ENCODE data around the gene TNFAIP8L2. TPM values are rescaled to one million over a fixed set of nuclear protein-coding genes. Genes with fewer than 3 reads are reported as not detected.

Gene TNFAIP8L2
- total RNA-seq, 1 donor from 2014 or later, result not detected

DNA sequence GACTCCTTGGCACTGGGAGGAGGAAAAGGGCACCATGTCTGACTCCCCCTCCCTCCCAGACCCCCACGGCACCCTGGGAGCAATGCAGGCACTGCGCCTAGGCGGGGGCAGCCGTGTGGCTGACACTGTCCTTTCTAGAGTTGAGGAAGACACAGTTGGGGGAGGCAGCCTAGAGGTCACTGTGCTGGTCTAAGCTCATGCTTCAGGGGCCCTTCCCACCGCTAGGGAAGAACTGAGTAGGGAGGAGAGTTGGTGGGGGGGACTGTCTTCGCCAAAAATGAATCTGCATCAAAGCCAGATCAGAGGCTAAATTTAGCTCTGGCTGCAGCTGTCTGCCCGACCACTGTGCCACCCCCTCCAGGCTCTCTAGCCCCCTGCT is 13.4 kb upstream of the TNFAIP8L2 start:
- H3K27me3 ChIP-seq, result no peaks in the 10 kb centered on the region
- no peak for DNase-seq (ENCODE audit: low spot score in 2 of 2)
- intact Hi-C loops (cut with DNase I), result no loop called here
- H3K27ac ChIP-seq, result no peak overlapping the region
- H3K9me3 ChIP-seq, result no peaks in the 10 kb centered on the region
- H3K4me3 ChIP-seq, result no peak overlapping the region
- H3K4me1 ChIP-seq, result peaks cover 0 to 16% of the 10 kb centered on the region in 2 donors
- H3K36me3 ChIP-seq, result no peaks in the 10 kb centered on the region
- TF ChIP-seq, protein P1, sequence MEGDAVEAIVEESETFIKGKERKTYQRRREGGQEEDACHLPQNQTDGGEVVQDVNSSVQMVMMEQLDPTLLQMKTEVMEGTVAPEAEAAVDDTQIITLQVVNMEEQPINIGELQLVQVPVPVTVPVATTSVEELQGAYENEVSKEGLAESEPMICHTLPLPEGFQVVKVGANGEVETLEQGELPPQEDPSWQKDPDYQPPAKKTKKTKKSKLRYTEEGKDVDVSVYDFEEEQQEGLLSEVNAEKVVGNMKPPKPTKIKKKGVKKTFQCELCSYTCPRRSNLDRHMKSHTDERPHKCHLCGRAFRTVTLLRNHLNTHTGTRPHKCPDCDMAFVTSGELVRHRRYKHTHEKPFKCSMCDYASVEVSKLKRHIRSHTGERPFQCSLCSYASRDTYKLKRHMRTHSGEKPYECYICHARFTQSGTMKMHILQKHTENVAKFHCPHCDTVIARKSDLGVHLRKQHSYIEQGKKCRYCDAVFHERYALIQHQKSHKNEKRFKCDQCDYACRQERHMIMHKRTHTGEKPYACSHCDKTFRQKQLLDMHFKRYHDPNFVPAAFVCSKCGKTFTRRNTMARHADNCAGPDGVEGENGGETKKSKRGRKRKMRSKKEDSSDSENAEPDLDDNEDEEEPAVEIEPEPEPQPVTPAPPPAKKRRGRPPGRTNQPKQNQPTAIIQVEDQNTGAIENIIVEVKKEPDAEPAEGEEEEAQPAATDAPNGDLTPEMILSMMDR (IDR thresholded peaks at IDR 0.05), result no peak

DNA sequence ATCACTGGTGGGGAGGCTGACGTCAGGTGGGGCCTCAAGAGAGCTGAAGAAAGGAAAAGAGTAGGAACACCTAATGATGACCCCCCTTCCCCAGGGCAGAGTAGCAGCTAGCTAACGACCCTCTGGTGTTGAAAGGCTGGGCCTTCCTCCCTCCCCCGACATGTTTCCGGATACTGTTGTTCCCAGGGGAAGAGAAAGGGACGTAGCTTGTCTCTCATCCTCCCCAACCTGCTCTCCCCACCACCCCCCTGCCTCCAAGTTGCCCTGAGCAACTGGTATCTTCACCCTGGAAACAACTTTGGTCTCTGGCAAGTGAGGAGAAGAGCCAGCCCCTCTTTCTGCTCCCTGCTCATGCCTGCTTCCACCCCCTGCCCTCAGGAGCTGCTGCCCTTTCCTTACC is 12.5 kb upstream of the TNFAIP8L2 start:
- H3K27ac ChIP-seq, result peak overlapping the region in 1 of 2 donors; percentile 2
- DNase-seq (ENCODE audit: low spot score in 2 of 2), result no peak
- no peaks in the 10 kb centered on the region for H3K27me3 ChIP-seq
- intact Hi-C loops (cut with DNase I), result no loop called here
- H3K9me3 ChIP-seq, result no peaks in the 10 kb centered on the region
- H3K4me3 ChIP-seq, result no peak overlapping the region
- TF ChIP-seq, protein P1 (IDR thresholded peaks at IDR 0.05), result no peak
- H3K36me3 ChIP-seq, result no peaks in the 10 kb centered on the region
- peaks cover 0 to 16% of the 10 kb centered on the region in 2 donors for H3K4me1 ChIP-seq

DNA sequence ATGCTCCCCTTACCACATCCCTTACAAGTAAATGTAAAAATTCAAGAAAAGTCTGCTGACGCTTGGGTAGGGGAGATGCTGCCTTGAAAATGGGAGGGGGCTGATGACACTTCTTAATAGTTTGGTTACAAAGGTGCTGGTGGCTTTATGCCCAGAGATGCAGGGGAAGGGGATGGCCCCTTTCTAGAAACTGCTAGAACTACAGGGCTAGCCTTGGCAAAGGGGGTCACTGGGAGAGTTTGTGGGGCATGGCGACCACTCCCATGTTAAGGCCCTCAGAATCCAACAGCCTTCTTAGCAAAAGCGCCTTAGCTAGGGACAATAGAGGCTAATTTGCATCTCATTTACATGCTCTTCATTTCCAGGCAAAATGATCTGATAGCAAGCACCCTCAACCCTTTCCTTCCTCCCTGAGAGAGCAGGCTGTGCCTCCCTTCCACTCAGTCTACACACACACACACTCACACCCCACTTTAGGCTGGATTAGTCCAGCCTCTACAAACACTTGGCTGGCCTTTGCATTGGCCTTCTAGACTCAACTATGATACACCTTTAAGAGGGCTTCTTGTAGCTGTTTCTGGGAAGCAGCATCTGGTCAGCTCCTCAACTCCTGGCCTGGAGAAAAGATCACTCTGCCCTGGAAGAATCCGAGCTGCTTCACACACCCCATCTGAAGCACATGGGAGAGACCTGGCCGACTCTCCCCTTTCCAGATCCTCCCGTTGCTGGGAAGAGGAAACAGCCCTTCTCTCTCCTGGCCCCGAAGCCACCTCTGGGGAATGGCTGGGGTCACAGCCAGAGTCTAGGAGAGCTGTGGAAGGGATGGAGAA is 11.8 kb upstream of the TNFAIP8L2 start:
- Histone ChIP-seq H3K27me3 (no peaks in the 10 kb centered on the region), H3K4me1 (peaks cover 0 to 16% of the 10 kb centered on the region in 2 donors), H3K4me3 (peak overlapping the region; percentile 81 to 93), H3K27ac (peak overlapping the region; percentile 65 to 72), H3K36me3 (no peaks in the 10 kb centered on the region), H3K9me3 (no peaks in the 10 kb centered on the region)
- DNase-seq (ENCODE audit: low spot score in 2 of 2), result no peak
- intact Hi-C loops (cut with DNase I), result no loop called here
- TF ChIP-seq, protein P1 (IDR thresholded peaks at IDR 0.05), result no peak

DNA sequence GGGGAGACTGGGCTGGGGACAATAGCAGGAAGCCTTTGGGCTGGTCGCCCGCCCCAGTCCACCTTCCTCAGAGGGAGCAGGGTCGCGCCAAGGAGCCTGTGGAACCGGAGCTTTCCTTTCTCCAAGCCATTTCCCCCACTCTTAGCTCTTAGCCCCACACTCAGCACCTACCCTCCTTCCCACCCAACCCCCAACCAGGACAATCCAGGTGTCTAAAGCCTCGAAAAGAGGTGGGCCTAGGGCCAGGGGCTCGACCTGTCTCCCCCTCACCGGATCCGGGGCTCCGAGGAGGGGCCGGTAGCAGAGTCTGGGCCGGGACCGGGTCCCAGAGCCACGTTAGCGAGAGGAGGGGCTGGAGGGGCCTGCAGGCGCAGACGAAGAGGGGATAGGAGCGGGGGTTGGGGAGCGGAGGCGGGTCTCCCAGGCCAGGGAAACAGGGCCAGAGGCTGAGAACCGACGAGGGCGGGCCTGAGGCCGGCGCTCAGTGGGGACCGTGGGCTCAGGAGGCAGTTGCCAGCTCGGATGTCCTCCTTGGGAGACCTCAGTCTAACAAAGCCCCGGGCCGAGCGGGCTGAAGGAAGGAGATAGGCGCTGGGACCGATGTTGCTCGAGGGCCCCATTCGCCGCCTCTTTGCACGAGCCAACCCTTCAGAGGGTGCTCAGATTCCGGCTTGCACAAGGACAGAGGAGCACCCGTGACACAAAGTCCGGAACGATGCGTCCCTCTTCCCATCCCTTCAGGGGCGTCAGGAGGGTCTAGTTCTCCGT is 11.0 kb upstream of the TNFAIP8L2 start:
- H3K4me3 ChIP-seq, result peak overlapping the region; percentile 81 to 93
- H3K4me1 ChIP-seq, result peaks cover 0 to 16% of the 10 kb centered on the region in 2 donors
- intact Hi-C loops (cut with DNase I), result loop anchor here (2.0 kb wide), 1 partner anchor 19 kb away; the partner anchor contains the start of gene LYSMD1
- no peaks in the 10 kb centered on the region for H3K27me3 ChIP-seq
- H3K36me3 ChIP-seq, result no peaks in the 10 kb centered on the region
- TF ChIP-seq, protein P1 (IDR thresholded peaks at IDR 0.05), result no peak
- no peak for DNase-seq (ENCODE audit: low spot score in 2 of 2)
- H3K27ac ChIP-seq, result peak overlapping the region; percentile 65 to 72
- H3K9me3 ChIP-seq, result no peaks in the 10 kb centered on the region

DNA sequence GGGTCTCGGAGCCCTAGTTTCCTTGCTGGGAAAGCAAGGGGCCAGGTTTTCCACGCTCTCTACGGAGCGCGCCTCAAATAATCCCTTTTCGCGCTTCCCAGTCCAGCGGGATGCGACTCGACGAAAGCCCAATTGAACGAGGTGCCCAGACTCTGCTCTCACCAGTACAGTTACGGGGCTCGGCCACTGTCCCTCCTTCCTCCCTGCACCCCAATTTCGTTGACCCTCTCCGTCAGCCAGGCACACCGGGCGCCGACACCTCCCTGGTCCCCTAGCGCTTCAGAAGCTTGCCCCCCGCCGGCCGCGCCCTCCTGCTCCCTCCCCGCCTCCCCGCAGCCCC is 10.4 kb upstream of the TNFAIP8L2 start:
- Histone ChIP-seq H3K36me3 (no peaks in the 10 kb centered on the region), H3K27me3 (no peaks in the 10 kb centered on the region), H3K4me3 (peak overlapping the region; percentile 81 to 93), H3K9me3 (no peaks in the 10 kb centered on the region), H3K27ac (peak overlapping the region; percentile 72 to 82), H3K4me1 (peaks cover 0 to 16% of the 10 kb centered on the region in 2 donors)
- TF ChIP-seq, protein P1 (IDR thresholded peaks at IDR 0.05), result no peak
- no peak for DNase-seq (ENCODE audit: low spot score in 2 of 2)
- intact Hi-C loops (cut with DNase I), result loop anchor here (2.0 kb wide), 1 partner anchor 19 kb away; the partner anchor contains the start of gene LYSMD1
